ENCODE measurements around the gene PRELP. TPM values are rescaled to one million over a fixed set of nuclear protein-coding genes. Genes with fewer than 3 reads are reported as not detected.
A peak's percentile ranks its signal among the peaks of the same experiment; 100 is the strongest.

The PRELP gene
- total and polyA plus RNA-seq, 2 of the 8 experiments (the other 6 are each of a cell fraction or from before 2014, with no cell fraction given) = 0.13 to 0.23 TPM

DNA sequence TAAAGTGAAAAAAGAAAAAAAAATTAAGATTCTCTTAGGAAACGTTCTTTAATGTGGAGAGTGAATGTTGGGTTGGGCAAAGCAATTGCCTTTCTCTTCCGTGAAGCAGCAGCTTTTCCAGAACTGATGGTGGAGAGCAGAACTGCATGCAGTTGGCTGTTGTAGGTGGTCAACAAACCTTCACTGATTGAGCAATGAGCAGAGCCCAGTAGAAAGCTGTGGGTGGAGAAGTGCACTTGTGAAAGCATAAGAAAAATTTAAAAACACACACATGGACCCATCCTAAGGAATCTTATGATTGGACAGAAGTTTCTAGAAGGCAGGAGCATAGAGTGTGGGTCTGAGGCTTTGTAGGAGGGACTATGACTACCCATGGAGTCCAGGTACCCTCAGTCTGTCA is 4.5 kb downstream of the PRELP start:
- H2BK12ac ChIP-seq (ENCODE audit: low read depth, low read length) = no peak overlapping the region
- H3K27ac ChIP-seq (ENCODE audit: low read depth, low read length) = no peak overlapping the region
- H3K4me1 ChIP-seq (replicated peaks in 1 of 4; ENCODE audit: control insufficient read depth in 3 of 4, insufficient read depth in 4 of 4, low read length in 3 of 4) = peaks cover 2 to 17% (median 10%) of the 10 kb centered on the region in 4 experiments; a peak in 5 of 7 replicates
- CTCF ChIA-PET (ENCODE audit: partially characterized antibody) = interaction anchor here (0.7 to 23.5 kb wide), 6 partner anchors 7 to 194 kb away, joined by 3 to 330 read pairs (median 4); partner anchors contain the start of gene FMOD
- no peak overlapping the region for H3K14ac ChIP-seq (ENCODE audit: insufficient read length)
- H3K36me3 ChIP-seq (ENCODE audit: control insufficient read depth in 2 of 4, insufficient read depth in 4 of 4, low read length in 3 of 4) = no peaks in the 10 kb centered on the region
- no peaks in the 10 kb centered on the region for H3K79me1 ChIP-seq (ENCODE audit: low read depth, low read length)
- no peaks in the 10 kb centered on the region for H4K20me1 ChIP-seq (replicated peaks in 1 of 2; ENCODE audit: control insufficient read depth in 1 of 2, insufficient read depth in 2 of 2, low read length in 2 of 2)
- H3K79me2 ChIP-seq (ENCODE audit: control insufficient read depth in 1 of 2, insufficient read depth in 2 of 2, low read length in 2 of 2) = no peaks in the 10 kb centered on the region
- H3K9me3 ChIP-seq (ENCODE audit: insufficient read depth in 2 of 2, low read depth in 1 of 2, low read length in 1 of 2) = no peaks in the 10 kb centered on the region
- H4K5ac ChIP-seq (ENCODE audit: insufficient read length, low read depth, low read length) = no peak overlapping the region
- 89% methylated on average over 2 of the region's 2 CpGs; no CpG with 5 or more reads in 1 of the 2 experiments for WGBS, 2 experiments (ENCODE audit: extremely low coverage in 1 of 2, insufficient coverage in 1 of 2, insufficient read length in 1 of 2, insufficient replicate concordance in 2 of 2, low coverage in 1 of 2, low lambda C conversion rate in 2 of 2, missing lambda C conversion rate in 1 of 2)
- no peak overlapping the region for H4K91ac ChIP-seq (replicated peaks; ENCODE audit: insufficient read length, low read length)
- H3K9ac ChIP-seq (replicated peaks in 1 of 4; ENCODE audit: extremely low read depth in 1 of 4, low read depth in 3 of 4, low read length in 3 of 4) = no peak overlapping the region
- no peak for DNase-seq (ENCODE audit: low read depth in 1 of 2, low spot score in 2 of 2)
- POLR2A ChIA-PET (ENCODE audit: partially characterized antibody) = interaction anchor here (1.2 kb wide), 1 partner anchor 11 kb away, joined by 3 read pairs; no protein-coding TSS in a partner anchor
- H2BK120ac ChIP-seq (replicated peaks; ENCODE audit: low read depth, low read length) = no peak overlapping the region
- H3K18ac ChIP-seq (ENCODE audit: extremely low read depth, low read length) = no peak overlapping the region
- H3K56ac ChIP-seq (replicated peaks; ENCODE audit: insufficient read length, low read depth, low read length) = no peak overlapping the region
- H3K4me3 ChIP-seq (ENCODE audit: extremely low read depth in 1 of 4, insufficient read depth in 2 of 4, low read depth in 3 of 4, low read length in 4 of 4) = no peak overlapping the region
- no peak overlapping the region for H4K8ac ChIP-seq (ENCODE audit: extremely low read depth, insufficient read depth, low read length)
- no peak overlapping the region for H2AK5ac ChIP-seq (ENCODE audit: low read depth, low read length)
- no peak overlapping the region for H2BK15ac ChIP-seq (ENCODE audit: low read length)
- H3K4ac ChIP-seq (replicated peaks; ENCODE audit: insufficient read length, low read depth, low read length) = no peak overlapping the region
- no peak overlapping the region for H2BK5ac ChIP-seq (ENCODE audit: low read depth, low read length)
- no peak overlapping the region for H3K23ac ChIP-seq (ENCODE audit: insufficient read length)
- H3K23me2 ChIP-seq (ENCODE audit: low read depth, low read length) = no peaks in the 10 kb centered on the region
- TF ChIP-seq BRCA1 (IDR thresholded peaks at IDR 0.05; ENCODE audit: low read depth, low read length) (no peak), SRF (IDR thresholded peaks at IDR 0.05; ENCODE audit: low read depth, low read length) (no peak), BACH1 (IDR thresholded peaks at IDR 0.05; ENCODE audit: low read length) (no peak), RXRA (IDR thresholded peaks at IDR 0.05; ENCODE audit: insufficient read depth, low read depth, low read length) (no peak), TCF12 (IDR thresholded peaks at IDR 0.05; ENCODE audit: low read depth, low read length) (no peak), CEBPB (IDR thresholded peaks at IDR 0.05; ENCODE audit: low read depth, low read length) (peak; percentile 55; the same call in 1 of the 2 replicates), SIX5 (IDR thresholded peaks at IDR 0.05; ENCODE audit: low read depth, low read length) (no peak), GTF2F1 (IDR thresholded peaks at IDR 0.05; ENCODE audit: borderline replicate concordance, low read depth, low read length) (no peak)
- H3K4me2 ChIP-seq (ENCODE audit: insufficient read depth in 1 of 2, low read depth in 2 of 2, low read length in 2 of 2) = 0 out of 4 replicates have a peak overlapping the region, but pooled peaks of 1 of the 2 experiments have one; percentile 5
- peak overlapping the region; percentile 83; the same call in 1 of the 2 replicates for H2AFZ ChIP-seq (ENCODE audit: low read length)
- FAIRE-seq = no peak
- no peaks in the 10 kb centered on the region for H3K27me3 ChIP-seq (replicated peaks in 1 of 4; ENCODE audit: control insufficient read depth in 3 of 4, extremely low read depth in 1 of 4, insufficient read depth in 3 of 4, low read length in 3 of 4)
- 0 out of 2 replicates have a peak overlapping the region, but pooled peaks have one; percentile 21 for H2BK20ac ChIP-seq (ENCODE audit: low read length)
